IPS DF 6.9 (cell line): ENCODE measurements around the gene MIPEP.
"Not testable (repeated sequence)": the region's sequence is repeated elsewhere in the genome, so short reads cannot be mapped to it uniquely, and the experiment has no call there.

Source experiments
- DNase-seq: peaks from one replicate; pipeline ENCODE4 v3.0.0-alpha.2; 2013; ENCODE audit warnings: low read depth, low spot score
- H3K27ac ChIP-seq: one replicate; pipeline ENCODE4 v1.5.1; 2013; ENCODE audit warnings: low read length, control low read depth
- H3K27me3 ChIP-seq: 2 replicates; pipeline ENCODE4 v1.6.1; 2013; ENCODE audit warnings: mild to moderate bottlenecking, low read length; ENCODE audit not compliant: control insufficient read depth, insufficient read depth
- H3K36me3 ChIP-seq: 2 replicates; pipeline ENCODE4 v1.6.1; 2013; ENCODE audit warnings: low read length; ENCODE audit not compliant: control insufficient read depth, insufficient read depth
- H3K4me1 ChIP-seq: 2 replicates; pipeline ENCODE4 v1.6.1; 2013; ENCODE audit warnings: low read length; ENCODE audit not compliant: control insufficient read depth, insufficient read depth
- H3K4me3 ChIP-seq: 2 replicates; pipeline ENCODE4 v1.5.1; 2013; ENCODE audit warnings: mild to moderate bottlenecking, low read length
- H3K9me3 ChIP-seq: 2 replicates; pipeline ENCODE4 v1.6.1; 2013; ENCODE audit warnings: low read length, inconsistent platforms; ENCODE audit not compliant: control insufficient read depth, insufficient read depth
- WGBS: extraction: QIAGEN DNeasy Blood & Tissue Kit; methylation state at CpG from one replicate; pipeline ENCODE4 v1.1.7; 2013; ENCODE audit warnings: mixed read lengths, missing lambda C conversion rate; ENCODE audit not compliant: insufficient read length, insufficient coverage; 5-methylcytosine and 5-hydroxymethylcytosine counted together

The MIPEP gene

DNA sequence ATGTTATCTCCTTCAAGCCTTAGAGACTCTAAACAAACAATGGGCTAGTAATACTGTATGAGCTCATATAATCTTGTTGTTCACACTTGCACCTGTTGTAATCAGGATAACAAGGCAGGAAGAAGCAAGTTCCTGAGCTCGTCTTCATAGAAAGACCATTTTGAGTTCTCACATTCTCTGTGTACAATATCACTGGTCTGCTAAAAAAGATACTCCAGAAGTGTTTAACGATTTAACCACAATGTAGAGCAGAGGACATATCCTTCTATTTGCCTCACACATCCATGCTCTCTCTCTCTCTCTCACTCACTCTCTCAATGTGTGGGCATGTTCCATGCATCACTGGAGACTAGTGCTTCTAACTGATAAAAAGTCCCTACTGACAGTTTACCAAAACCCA, 122.9 kb downstream of the MIPEP start:
- WGBS: no CpG with 5 or more reads among the region's 2 CpGs
- no peak for DNase-seq
- H3K36me3 ChIP-seq: no peaks in the 10 kb centered on the region
- H3K27ac ChIP-seq: no peak overlapping the region
- no peak overlapping the region for H3K4me3 ChIP-seq
- no peaks in the 10 kb centered on the region for H3K4me1 ChIP-seq
- H3K9me3 ChIP-seq: no peaks in the 10 kb centered on the region
- no peaks in the 10 kb centered on the region for H3K27me3 ChIP-seq

DNA sequence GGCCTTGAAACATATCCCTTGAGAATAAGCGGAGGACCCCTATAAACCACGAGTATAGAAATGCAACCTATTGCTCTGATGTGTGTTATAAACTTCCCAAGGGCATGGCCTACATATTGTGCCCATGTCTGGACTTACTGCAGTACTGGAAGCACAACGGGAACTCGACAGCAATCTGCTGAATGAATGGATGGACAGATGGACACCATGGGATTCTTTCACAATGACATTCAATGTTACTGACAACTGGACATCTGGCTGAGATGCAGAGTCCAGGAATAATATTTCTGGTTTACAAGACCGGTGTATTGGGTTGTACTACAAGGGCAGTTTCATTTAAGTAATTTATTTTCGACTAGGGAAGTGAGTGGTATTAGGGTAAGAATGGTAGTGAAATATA, 123.7 kb downstream of the MIPEP start:
- Histone ChIP-seq H3K27ac (no peak overlapping the region), H3K27me3 (no peaks in the 10 kb centered on the region), H3K4me3 (no peak overlapping the region), H3K9me3 (no peaks in the 10 kb centered on the region), H3K4me1 (no peaks in the 10 kb centered on the region), H3K36me3 (no peaks in the 10 kb centered on the region)
- DNase-seq: no peak
- no CpG with 5 or more reads among the region's 6 CpGs for WGBS

DNA sequence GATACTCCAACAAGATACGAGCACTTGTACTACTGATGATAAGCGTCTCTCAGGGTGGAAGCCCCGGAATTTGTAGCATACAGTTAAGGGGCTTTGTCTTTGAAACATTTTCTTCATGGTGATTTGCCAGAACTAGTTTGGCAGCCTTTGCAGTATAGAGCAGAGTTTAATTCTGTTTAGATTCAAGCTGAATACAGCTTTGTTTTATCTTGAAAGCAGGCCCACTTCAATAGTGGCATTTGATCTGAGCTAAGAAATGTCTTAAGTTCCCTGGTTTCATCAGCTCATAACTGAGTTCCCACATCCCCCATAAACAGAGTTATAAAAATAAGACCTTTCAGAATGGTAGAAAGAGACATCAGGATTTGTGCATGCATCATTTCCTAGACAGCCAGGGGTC, 125.9 kb downstream of the MIPEP start:
- Histone ChIP-seq H3K9me3 (no peaks in the 10 kb centered on the region), H3K27me3 (no peaks in the 10 kb centered on the region), H3K4me3 (no peak overlapping the region), H3K27ac (no peak overlapping the region), H3K36me3 (no peaks in the 10 kb centered on the region), H3K4me1 (no peaks in the 10 kb centered on the region)
- WGBS: no CpG with 5 or more reads among the region's 3 CpGs
- DNase-seq: no peak

DNA sequence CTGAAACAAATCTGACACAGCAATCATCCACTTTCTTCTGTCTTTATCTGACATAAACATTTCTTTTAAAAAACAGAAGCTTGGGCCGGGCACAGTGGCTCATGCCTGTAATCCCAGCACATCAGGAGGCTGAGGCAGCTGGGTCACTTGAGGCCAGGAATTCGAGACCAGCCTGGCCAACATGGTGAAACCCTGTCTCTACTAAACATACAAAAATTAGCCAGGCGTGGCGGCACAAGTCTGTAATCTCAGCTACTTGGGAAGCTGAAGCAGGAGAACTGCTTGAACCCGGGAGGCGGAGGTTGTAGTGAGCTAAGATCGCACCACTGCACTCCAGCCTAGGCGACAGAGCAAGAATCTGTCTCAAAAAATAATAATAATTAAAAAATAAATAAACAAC, 127.4 kb downstream of the MIPEP start:
- H3K36me3 ChIP-seq, H3K9me3 ChIP-seq, H3K4me1 ChIP-seq, H3K27me3 ChIP-seq, H3K27ac ChIP-seq, H3K4me3 ChIP-seq, DNase-seq: not testable (repeated sequence)
- WGBS: no CpG with 5 or more reads among the region's 8 CpGs

DNA sequence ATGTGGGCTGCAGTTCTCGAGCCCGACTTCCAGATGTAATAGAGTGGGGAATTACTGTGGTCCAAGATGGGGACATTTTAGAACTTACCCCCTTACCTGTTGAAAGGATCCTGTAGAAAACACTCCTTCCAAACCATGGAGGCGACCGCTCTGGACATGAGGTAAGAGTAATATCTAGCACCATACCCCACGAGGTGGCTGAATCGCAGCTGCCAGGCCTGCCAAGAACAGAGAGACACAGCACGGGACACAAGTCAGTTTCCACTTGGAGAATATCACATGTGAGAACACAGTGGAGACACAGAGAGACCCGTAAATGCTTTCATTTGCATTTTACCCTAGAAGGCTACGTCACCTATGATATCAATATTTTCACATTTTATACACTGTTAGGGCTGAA, 129.2 kb downstream of the MIPEP start:
- H3K27ac ChIP-seq: no peak overlapping the region

DNA sequence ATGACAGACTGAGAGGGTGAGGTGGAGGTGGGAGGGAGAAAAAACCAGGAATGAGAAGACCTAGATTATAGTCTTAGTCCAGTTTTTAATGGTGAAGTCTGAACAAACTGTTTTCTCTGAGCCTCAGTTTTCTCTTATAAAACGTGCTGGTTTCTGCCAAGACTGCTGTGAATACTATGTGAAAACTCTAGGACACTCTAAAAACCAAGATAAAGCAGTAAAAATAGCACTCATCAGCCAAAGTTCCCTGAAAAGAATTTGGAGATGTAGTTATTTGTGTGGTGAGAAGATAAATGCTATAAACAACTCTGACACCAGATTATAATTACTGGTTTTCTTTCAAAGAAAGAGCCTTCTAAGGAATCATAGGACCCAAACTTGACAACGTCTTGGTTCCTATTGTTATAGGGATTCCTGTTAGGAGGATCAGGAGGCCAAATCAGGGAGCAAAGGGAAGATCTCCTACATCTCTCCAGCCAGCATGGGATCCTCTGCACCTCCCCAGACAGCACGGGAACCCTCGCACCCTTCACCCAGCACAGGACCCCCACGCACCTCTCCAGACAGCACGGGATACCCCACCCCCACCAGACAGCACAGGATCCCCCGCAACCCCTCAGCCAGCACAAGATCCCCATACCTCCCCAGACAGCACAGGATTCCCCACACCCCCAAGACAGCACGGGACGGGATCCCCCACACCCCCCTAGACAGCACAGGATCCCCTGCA, 130.2 kb downstream of the MIPEP start:
- Histone ChIP-seq H3K9me3 (no peaks in the 10 kb centered on the region), H3K27ac (no peak overlapping the region), H3K4me1 (no peaks in the 10 kb centered on the region), H3K36me3 (no peaks in the 10 kb centered on the region), H3K27me3 (no peaks in the 10 kb centered on the region), H3K4me3 (no peak overlapping the region)
- DNase-seq: no peak
- WGBS: no CpG with 5 or more reads among the region's 9 CpGs

More for the DNA sequence above, 129.2 kb downstream of the MIPEP start:
- Histone ChIP-seq H3K4me1 (no peaks in the 10 kb centered on the region), H3K9me3 (no peaks in the 10 kb centered on the region), H3K36me3 (no peaks in the 10 kb centered on the region), H3K27me3 (no peaks in the 10 kb centered on the region), H3K4me3 (no peak overlapping the region)
- DNase-seq: no peak
- WGBS: no CpG with 5 or more reads among the region's 9 CpGs

DNA sequence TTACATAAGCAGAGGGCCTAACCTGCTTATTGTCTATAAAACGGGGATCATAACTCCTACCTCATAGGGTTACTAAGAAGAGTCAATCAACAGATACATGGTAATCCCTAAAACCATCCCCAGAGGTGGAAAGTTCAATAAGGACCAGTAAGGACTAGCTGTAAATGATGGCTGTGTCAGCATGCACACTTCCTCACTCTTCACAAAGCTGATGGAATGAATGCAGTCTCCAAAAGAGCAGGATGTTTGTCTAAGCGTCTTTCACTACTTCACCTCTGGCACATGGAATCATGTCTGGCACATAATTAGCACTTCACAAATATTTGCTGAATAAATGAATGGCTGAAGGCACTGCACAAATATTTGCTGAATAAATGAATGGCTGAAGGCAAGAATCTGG, 134.2 kb downstream of the MIPEP start:
- DNase-seq: no peak
- no CpG with 5 or more reads among the region's 2 CpGs for WGBS
- H3K27ac ChIP-seq: no peak overlapping the region
- H3K4me1 ChIP-seq: no peaks in the 10 kb centered on the region
- no peaks in the 10 kb centered on the region for H3K36me3 ChIP-seq
- no peak overlapping the region for H3K4me3 ChIP-seq
- no peaks in the 10 kb centered on the region for H3K27me3 ChIP-seq
- no peaks in the 10 kb centered on the region for H3K9me3 ChIP-seq

DNA sequence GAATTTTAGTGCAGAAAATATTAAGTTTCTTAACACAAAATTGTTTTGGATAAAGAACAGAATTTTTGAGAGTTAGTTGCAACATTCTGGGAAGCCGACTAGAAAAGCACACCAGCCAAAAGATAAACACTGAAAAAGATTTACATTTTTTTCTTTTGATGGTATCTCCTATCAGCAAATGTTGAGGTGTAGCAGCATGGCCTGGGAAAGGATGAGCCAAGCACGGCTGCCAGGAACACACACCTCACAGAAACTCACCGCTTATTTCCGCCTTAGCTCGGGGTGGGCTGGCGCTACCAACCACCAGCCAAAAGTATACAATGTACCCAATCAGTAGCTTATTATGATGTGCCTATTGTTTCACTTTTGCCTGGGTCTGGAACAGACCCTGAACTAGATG, 134.7 kb downstream of the MIPEP start:
- DNase-seq: no peak
- H3K27ac ChIP-seq: no peak overlapping the region
- 0 out of 2 replicates have a peak, but pooled peaks cover 1% of the 10 kb centered on the region for H3K4me1 ChIP-seq
- WGBS: no CpG with 5 or more reads among the region's 6 CpGs
- H3K9me3 ChIP-seq: no peaks in the 10 kb centered on the region
- no peak overlapping the region for H3K4me3 ChIP-seq
- no peaks in the 10 kb centered on the region for H3K36me3 ChIP-seq
- no peaks in the 10 kb centered on the region for H3K27me3 ChIP-seq

DNA sequence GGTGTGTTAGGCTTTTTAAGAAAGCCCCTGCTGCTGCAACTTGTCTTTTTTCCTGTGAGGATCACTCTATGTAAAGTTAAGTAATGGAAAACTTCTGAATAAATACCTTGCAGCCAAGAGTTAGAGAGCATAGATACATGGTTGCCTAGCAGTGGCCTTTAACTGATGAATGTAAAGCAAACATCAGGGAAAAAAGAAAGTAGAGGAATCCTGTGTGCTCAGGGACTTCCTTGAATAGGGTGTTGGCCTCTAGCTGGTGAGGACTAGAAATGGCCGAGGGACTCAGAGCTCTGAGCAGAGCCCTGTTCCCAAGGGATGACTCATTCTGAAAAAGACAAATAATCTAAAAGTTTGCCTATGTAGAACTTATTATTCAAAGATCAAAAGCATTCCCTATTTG, 135.7 kb downstream of the MIPEP start:
- H3K4me1 ChIP-seq: 0 out of 2 replicates have a peak, but pooled peaks cover 1% of the 10 kb centered on the region
- DNase-seq: no peak
- no CpG with 5 or more reads among the region's 1 CpG for WGBS
- no peak overlapping the region for H3K27ac ChIP-seq
- H3K4me3 ChIP-seq: no peak overlapping the region
- H3K27me3 ChIP-seq: no peaks in the 10 kb centered on the region
- H3K9me3 ChIP-seq: no peaks in the 10 kb centered on the region
- no peaks in the 10 kb centered on the region for H3K36me3 ChIP-seq

DNA sequence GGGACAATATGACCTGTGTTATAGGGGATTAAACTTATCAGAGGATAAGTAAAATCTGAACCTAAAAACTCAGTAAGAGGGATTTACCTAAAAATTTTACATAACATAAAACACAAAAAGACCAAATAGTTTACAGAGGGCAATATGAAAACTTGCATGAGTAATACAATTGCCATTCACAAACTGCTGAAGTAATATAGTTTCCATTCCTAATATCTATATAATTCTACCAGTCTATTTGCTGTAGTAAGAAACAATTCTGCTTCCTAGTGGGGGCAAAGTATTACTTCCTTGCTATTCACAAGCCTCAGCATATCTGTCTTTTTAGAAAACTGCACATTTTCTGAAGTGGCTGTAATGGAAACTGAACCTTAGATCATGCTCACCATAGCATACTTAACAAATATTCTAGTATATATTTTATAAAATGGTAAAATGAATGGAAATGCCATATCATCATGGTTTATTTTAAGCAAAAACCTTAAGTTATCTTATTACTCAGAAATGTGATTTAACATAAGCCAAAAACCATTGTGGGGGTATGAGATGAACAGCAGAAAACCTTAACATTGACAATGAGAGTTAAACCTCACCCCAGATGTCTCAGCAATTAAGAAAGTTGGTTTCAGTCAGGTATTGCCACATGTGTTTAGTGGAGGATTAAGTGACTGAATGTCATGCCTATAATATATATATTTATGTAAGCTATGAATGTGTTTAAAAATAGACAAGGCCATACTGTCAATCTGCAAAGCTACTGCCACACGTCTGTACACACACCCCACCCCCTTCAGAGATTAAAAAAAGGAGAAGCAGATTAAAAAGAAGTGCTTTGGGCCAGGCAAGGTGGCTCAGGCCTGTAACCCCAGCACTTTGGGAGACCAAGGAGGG, 136.8 kb downstream of the MIPEP start:
- no CpG with 5 or more reads among the region's 1 CpG for WGBS
- DNase-seq: no peak
- no peak overlapping the region for H3K4me3 ChIP-seq
- 0 out of 2 replicates have a peak, but pooled peaks cover 1% of the 10 kb centered on the region for H3K4me1 ChIP-seq
- no peaks in the 10 kb centered on the region for H3K36me3 ChIP-seq
- H3K9me3 ChIP-seq: no peaks in the 10 kb centered on the region
- H3K27ac ChIP-seq: no peak overlapping the region
- no peaks in the 10 kb centered on the region; the same call in 1 of the 2 replicates for H3K27me3 ChIP-seq
